CD1c-positive myeloid dendritic cell (primary cell): ENCODE results near the gene AP1B1.

ENCODE experiments used
- DNase-seq: peaks from one replicate; pipeline ENCODE4 v3.0.0-alpha.2; 2016; ENCODE audit errors: extremely low spot score

The AP1B1 gene

DNA sequence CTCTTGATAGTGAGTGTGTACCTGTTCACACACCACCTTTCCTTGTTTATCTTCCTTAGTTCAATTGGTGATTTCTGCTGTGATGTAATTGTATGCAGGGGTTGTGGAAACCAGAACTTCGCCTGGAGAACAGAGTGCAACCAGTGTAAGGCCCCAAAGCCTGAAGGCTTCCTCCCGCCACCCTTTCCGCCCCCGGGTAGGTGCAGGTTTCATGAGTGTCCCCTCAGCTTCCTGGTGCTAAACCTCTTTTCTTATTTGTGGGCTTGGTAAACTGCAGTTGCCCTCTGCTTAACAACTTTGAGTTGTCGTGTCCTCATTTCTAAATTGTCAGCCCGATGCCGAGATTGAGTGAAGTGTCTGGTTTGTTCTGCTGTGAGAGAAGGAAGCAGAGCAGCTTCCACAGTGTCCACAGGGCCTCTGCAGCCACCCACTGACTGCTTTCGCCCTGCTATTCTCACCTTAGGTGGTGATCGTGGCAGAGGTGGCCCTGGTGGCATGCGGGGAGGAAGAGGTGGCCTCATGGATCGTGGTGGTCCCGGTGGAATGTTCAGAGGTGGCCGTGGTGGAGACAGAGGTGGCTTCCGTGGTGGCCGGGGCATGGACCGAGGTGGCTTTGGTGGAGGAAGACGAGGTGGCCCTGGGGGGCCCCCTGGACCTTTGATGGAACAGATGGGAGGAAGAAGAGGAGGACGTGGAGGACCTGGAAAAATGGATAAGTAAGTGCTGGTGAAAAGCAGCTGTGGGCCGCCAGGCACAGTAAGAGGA, 89.1 kb downstream of the AP1B1 start:
- DNase-seq, result no peak

DNA sequence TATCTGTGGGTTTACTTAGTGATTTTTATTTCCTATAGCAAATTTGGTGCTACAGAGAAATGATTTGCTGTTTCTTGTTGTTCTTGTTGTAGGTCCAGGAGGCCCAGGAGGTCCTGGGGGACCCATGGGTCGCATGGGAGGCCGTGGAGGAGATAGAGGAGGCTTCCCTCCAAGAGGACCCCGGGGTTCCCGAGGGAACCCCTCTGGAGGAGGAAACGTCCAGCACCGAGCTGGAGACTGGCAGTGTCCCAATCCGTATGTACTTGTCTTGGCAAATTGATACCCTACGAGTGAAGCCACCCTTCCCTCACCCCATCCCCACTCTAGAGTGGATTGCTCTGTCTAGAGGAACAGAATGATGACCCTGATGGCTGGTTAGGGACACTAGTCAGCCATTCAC, 89.7 kb downstream of the AP1B1 start:
- DNase-seq, result no peak

DNA sequence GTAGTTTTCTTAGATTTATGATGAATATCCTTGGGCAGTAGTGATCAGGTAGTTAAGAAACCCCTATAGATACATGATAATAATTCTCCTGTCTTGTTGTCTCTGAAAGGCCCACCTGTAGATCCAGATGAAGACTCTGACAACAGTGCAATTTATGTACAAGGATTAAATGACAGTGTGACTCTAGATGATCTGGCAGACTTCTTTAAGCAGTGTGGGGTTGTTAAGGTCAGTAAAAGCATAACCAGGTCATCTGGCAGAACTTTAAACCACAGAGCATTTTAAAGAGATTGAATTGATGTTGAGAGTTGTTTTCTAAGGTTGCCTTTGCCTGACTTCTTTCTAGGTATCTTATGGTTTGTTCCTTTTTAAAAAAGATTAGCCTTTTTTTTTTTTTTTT, 96.0 kb downstream of the AP1B1 start:
- no peak for DNase-seq

DNA sequence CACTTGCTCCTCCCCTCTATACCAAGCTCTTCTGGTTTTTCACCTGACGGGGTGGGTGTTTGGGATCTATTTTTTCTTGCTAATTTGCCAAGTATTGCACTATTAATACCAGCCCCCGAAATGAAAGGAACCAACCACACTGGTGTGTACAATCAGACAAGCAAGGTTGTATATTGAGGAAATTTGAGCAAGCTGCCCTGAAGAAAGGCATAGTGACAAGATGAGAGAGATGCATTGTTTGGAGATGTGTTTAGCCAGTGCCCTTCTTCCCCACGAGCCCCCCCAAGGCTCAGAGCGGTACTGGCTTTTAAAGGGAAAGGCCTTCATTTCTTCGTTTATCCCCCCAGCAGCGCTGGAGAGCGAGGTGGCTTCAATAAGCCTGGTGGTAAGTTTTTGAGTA, 97.2 kb downstream of the AP1B1 start:
- no peak for DNase-seq

DNA sequence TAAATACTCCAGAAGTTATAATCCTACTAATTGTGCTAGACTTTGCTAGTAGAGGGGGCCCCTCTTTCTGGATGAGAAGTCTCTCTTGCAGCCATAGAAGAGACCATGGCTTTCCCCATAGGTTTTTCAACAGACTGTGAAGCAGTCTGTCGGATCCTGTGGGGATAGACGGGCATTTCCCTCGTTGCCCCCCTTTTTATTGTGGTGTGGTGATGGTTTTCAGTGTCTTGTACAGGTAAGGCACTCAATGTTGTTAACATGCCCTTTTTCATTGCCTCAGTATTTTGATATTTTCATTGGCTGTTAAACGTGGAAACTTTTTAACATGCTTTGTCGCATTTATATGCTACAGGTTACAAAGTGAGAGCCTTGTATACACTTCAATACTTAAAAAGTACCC, 98.3 kb downstream of the AP1B1 start:
- DNase-seq, result no peak

DNA sequence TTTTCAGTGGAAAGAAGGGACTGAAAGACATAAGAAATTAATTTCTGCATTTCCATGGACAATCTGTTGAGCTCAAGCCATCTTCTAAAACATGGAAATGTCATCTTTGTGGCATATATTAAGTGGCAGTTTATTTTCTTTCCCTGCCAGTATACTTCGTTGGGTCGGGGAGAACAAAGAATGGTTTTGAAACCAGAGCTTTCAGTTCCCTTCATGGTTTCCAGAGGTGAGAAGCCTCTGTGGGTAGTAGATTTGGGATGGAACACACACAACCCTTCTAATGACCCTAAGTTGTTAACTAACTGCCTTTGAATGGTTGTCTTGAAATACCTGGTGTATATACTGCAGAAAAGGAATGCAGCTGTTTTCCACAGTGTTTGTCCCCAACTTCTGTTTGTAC, 99.5 kb downstream of the AP1B1 start:
- DNase-seq, result no peak

DNA sequence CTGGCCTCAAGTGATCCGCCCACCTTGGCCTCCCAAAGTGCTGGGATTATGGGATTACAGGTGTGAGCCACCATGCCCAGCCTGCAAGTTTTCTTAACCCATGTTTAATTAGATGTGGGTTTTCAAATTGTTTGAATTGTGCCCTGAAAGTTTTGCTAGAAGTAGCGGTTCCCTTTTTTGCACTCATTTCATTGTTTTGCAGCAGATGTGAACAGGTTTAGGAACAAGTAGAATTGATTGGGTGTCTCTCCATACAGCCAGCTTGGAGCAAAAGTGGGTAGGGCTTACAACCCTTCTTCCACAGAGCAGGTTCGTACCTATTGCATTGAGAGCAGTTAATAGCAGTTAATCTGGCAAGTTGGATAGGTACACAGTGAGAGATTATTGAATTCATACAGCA, 104.2 kb downstream of the AP1B1 start:
- DNase-seq, result no peak

DNA sequence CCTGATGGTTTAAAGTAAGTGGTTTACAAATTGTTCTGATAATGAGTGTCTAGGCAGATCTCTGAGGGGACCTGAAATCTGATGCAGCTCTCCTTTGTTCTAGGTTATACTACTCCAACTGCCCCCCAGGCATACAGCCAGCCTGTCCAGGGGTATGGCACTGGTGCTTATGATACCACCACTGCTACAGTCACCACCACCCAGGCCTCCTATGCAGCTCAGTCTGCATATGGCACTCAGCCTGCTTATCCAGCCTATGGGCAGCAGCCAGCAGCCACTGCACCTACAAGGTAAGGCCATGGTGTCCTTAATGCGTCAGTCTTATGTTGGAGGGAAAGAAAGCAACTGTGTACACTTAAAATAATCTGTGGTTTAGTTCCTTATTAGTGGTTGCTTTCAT, 110.4 kb downstream of the AP1B1 start:
- no peak for DNase-seq
